GM23248 (cell line): ENCODE data around the gene NUDCD3.

Experiments
- EZH2 ChIP-seq: fragments of 200-600 bp; sonication (generic); IDR thresholded peaks from 2 replicates; pipeline ENCODE4 v1.6.1; 2018; ENCODE audit warnings: antibody characterized with exemption, mild to moderate bottlenecking; ENCODE audit not compliant: insufficient read depth, poor library complexity, severe bottlenecking
- EZH2phosphoT487 ChIP-seq: fragments of 200-600 bp; sonication (generic); IDR thresholded peaks from 2 replicates; pipeline ENCODE4 v1.6.1; 2018; ENCODE audit warnings: antibody characterized with exemption, moderate library complexity, mild to moderate bottlenecking, low read depth; ENCODE audit not compliant: insufficient read depth

DNA sequence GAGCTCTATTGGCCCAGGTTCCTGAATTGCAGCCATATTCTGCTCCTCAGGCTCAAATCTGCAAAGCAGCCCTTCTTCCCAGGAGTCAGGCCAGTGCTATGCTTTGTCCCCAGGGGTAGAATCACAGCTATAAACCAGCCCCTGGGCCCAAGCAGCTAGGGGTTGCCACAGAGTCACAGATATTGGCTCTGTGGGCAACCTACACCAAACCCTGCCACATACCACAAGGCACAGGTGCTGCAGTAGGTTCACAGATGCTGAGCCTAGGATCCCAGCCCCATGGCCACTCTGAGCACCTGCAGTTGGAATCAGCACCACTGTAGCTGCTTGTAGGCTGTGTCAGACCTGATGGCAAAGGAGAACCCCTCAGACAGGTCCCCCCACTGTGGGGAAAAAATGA is 122.0 kb downstream of the NUDCD3 start:
- no peak for TF ChIP-seq EZH2
- TF ChIP-seq EZH2phosphoT487, result no peak
